CD4-positive, alpha-beta T cell treated with Interleukin-4 for 1 hour (primary cell): ENCODE data around the gene EIF1B.

Experiments used
- DNase-seq, 2 donors: peaks; one replicate each; pipeline ENCODE4 v3.0.0-alpha.2; 2020 to 2022

The EIF1B gene

GRCh38 chr3:40309925-40310695 is 603 bp downstream of the EIF1B start:
- DNase-seq, result peak; percentile 37 to 47

- peak in 1 of 2 donors; percentile 8 for DNase-seq
Measured at GRCh38 chr3:40310705-40311104, 1.2 kb downstream of the EIF1B start.

GRCh38 chr3:40312661-40313226 is 3.2 kb downstream of the EIF1B start:
- no peak for DNase-seq

- DNase-seq, result peak in 1 of 2 donors; percentile 27
Measured at GRCh38 chr3:40313975-40314860, 4.7 kb downstream of the EIF1B start.

GRCh38 chr3:40317061-40317855 is 7.8 kb downstream of the EIF1B start:
- peak; percentile 54 to 76 for DNase-seq

- DNase-seq, result no peak
Measured at GRCh38 chr3:40321818-40322217, 12.3 kb downstream of the EIF1B start.

- DNase-seq, result no peak
Measured at GRCh38 chr3:40323946-40324345, 14.4 kb downstream of the EIF1B start.

GRCh38 chr3:40324621-40325020 is 15.1 kb downstream of the EIF1B start:
- no peak for DNase-seq

- no peak for DNase-seq
Measured at GRCh38 chr3:40325465-40325864, 16.0 kb downstream of the EIF1B start.

- DNase-seq, result no peak
Measured at GRCh38 chr3:40328374-40328773, 18.9 kb downstream of the EIF1B start.

- DNase-seq, result no peak
Measured at GRCh38 chr3:40329071-40329470, 19.6 kb downstream of the EIF1B start.

GRCh38 chr3:40332684-40333083 is 23.2 kb downstream of the EIF1B start:
- DNase-seq, result no peak

- DNase-seq, result no peak
Measured at GRCh38 chr3:40333416-40333815, 23.9 kb downstream of the EIF1B start.

- DNase-seq, result no peak
Measured at GRCh38 chr3:40333852-40334251, 24.3 kb downstream of the EIF1B start.

GRCh38 chr3:40336101-40336500 is 26.6 kb downstream of the EIF1B start:
- DNase-seq, result no peak

GRCh38 chr3:40336511-40337135 is 27.1 kb downstream of the EIF1B start:
- no peak for DNase-seq

- no peak for DNase-seq
Measured at GRCh38 chr3:40337136-40338108, 27.9 kb downstream of the EIF1B start.

- no peak for DNase-seq
Measured at GRCh38 chr3:40339871-40340270, 30.4 kb downstream of the EIF1B start.

- DNase-seq, result no peak
Measured at GRCh38 chr3:40340541-40341170, 31.1 kb downstream of the EIF1B start.

GRCh38 chr3:40341671-40342070 is 32.2 kb downstream of the EIF1B start:
- no peak for DNase-seq

GRCh38 chr3:40350529-40350928 is 41.0 kb downstream of the EIF1B start:
- no peak for DNase-seq
